ENCODE measurements around the gene SSNA1. TPM values are rescaled to one million over a fixed set of nuclear protein-coding genes. Genes with fewer than 3 reads are reported as not detected.

SSNA1 gene
- polyA plus RNA-seq, 4 donors, result 68.9 to 146 (median 103) TPM

- Histone ChIP-seq H3K27ac (ENCODE audit: low read depth in 1 of 3, low read length in 2 of 3) (peak overlapping the region; percentile 74 to 99 (median 91)), H3K4me1 (ENCODE audit: control insufficient read depth in 3 of 3, insufficient read depth in 2 of 3, low read depth in 1 of 3, low read length in 2 of 3) (peaks cover 0 to 47% (median 0%) of the 10 kb centered on the region in 3 donors), H3K36me3 (ENCODE audit: control insufficient read depth in 3 of 3, insufficient read depth in 2 of 3, low read depth in 1 of 3, low read length in 3 of 3) (peaks cover 0 to 75% (median 0%) of the 10 kb centered on the region in 3 donors), H3K27me3 (ENCODE audit: control insufficient read depth in 3 of 3, insufficient read depth in 3 of 3, low read length in 3 of 3) (no peaks in the 10 kb centered on the region), H3K9me3 (ENCODE audit: control insufficient read depth in 2 of 2, insufficient read depth in 1 of 2, low read depth in 1 of 2, low read length in 1 of 2) (no peaks in the 10 kb centered on the region), H3K4me3 (ENCODE audit: low read depth in 1 of 3, low read length in 3 of 3) (peak overlapping the region in 2 of 3 donors; percentile 6 to 50)
- no peak for FAIRE-seq
- peak; percentile 76 to 95 for DNase-seq
- 16 to 63% (median 38%) methylated on average over 20 to 21 of the region's 21 CpGs for WGBS, 3 donors
Observed at GRCh38 chr9:137195525-137196220, 7.2 kb downstream of the SSNA1 start.

DNA sequence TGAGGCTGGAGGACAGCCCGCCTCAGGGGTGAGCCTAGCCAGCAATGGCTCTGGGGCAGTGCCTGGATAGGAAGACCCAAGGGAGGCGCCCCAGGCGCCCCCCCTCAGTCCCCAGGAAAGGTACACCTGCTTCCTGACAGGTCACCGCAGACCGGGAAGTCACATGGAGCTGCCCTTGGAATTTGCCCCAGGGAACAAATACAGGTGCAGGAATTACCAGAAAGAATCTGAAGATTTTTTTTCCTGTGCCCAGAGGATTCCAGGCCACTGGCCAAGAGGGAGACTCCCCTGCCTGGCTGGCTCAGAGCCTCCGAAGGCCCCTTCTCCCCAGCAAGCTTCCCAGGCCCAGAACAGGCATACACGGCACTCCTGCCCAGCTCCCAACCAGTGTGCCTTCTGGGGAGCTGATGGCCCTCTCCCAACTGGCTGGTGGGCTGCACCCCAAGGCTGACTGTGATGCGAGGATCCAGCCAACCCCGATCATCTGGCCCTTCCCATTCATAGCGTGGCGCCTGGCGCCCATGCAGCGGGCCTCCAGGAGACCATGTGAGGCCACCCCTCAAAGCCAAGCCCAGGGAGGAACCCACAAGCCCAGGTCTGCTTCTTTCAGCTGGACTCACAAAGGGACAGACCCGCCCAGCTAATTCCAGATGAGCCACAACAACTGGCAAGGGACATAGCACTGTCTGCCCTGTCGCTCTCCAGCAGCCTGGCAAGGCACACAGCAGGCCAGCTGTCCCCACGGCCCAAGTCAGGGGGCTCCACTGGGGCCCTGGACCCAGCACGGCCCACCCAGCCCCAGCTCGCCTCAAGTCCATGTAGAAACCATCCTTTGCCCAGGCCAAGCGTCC lies 9.8 kb downstream of the SSNA1 start:
- H3K4me3 ChIP-seq (ENCODE audit: low read depth in 1 of 3, low read length in 3 of 3), result peak overlapping the region; percentile 63 to 95 (median 82)
- peaks cover 0 to 56% (median 0%) of the 10 kb centered on the region in 3 donors for H3K4me1 ChIP-seq (ENCODE audit: control insufficient read depth in 3 of 3, insufficient read depth in 2 of 3, low read depth in 1 of 3, low read length in 2 of 3)
- no peaks in the 10 kb centered on the region for H3K27me3 ChIP-seq (ENCODE audit: control insufficient read depth in 3 of 3, insufficient read depth in 3 of 3, low read length in 3 of 3)
- DNase-seq, result peak; percentile 85 to 95
- H3K27ac ChIP-seq (ENCODE audit: low read depth in 1 of 3, low read length in 2 of 3), result peak overlapping the region; percentile 83 to 99 (median 94)
- 10 to 63% (median 43%) methylated on average over 19 of the region's 19 CpGs for WGBS, 3 donors
- peaks cover 0 to 49% (median 0%) of the 10 kb centered on the region in 3 donors for H3K36me3 ChIP-seq (ENCODE audit: control insufficient read depth in 3 of 3, insufficient read depth in 2 of 3, low read depth in 1 of 3, low read length in 3 of 3)
- H3K9me3 ChIP-seq (ENCODE audit: control insufficient read depth in 2 of 2, insufficient read depth in 1 of 2, low read depth in 1 of 2, low read length in 1 of 2), result no peaks in the 10 kb centered on the region
- FAIRE-seq, result no peak

DNA sequence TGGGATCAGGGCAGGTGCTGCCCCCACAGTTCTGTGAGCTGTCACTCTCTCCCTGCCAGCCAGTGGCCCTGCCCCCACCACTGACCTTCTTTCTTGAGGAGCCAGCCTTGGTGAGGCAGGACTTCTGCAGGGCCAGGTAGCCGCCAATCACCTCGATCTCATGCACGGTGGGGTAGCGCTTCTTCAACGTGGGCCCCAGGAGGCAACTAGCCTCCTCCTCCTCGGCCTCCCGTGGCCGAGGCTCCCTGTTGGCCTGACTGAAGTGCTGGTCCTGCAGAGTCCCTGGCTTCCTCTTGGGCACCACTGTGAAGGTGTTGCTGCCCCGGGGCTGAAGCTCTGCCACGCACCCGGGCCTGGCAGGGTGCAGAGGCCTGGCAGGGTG lies 10.4 kb downstream of the SSNA1 start:
- peak overlapping the region; percentile 63 to 95 (median 82) for H3K4me3 ChIP-seq (ENCODE audit: low read depth in 1 of 3, low read length in 3 of 3)
- FAIRE-seq (no peak), DNase-seq (peak; percentile 29 to 54)
- H3K27ac ChIP-seq (ENCODE audit: low read depth in 1 of 3, low read length in 2 of 3), result peak overlapping the region; percentile 83 to 99 (median 94)
- peaks cover 0 to 61% (median 0%) of the 10 kb centered on the region in 3 donors for H3K4me1 ChIP-seq (ENCODE audit: control insufficient read depth in 3 of 3, insufficient read depth in 2 of 3, low read depth in 1 of 3, low read length in 2 of 3)
- H3K9me3 ChIP-seq (ENCODE audit: control insufficient read depth in 2 of 2, insufficient read depth in 1 of 2, low read depth in 1 of 2, low read length in 1 of 2), result no peaks in the 10 kb centered on the region
- 10 to 60% (median 54%) methylated on average over 11 of the region's 11 CpGs for WGBS, 3 donors
- H3K36me3 ChIP-seq (ENCODE audit: control insufficient read depth in 3 of 3, insufficient read depth in 2 of 3, low read depth in 1 of 3, low read length in 3 of 3), result peaks cover 0 to 43% (median 0%) of the 10 kb centered on the region in 3 donors
- no peaks in the 10 kb centered on the region for H3K27me3 ChIP-seq (ENCODE audit: control insufficient read depth in 3 of 3, insufficient read depth in 3 of 3, low read length in 3 of 3)

GRCh38 chr9:137199411-137200121 lies 11.1 kb downstream of the SSNA1 start:
- Histone ChIP-seq H3K36me3 (ENCODE audit: control insufficient read depth in 3 of 3, insufficient read depth in 2 of 3, low read depth in 1 of 3, low read length in 3 of 3) (peaks cover 0 to 36% (median 0%) of the 10 kb centered on the region in 3 donors), H3K9me3 (ENCODE audit: control insufficient read depth in 2 of 2, insufficient read depth in 1 of 2, low read depth in 1 of 2, low read length in 1 of 2) (no peaks in the 10 kb centered on the region), H3K4me1 (ENCODE audit: control insufficient read depth in 3 of 3, insufficient read depth in 2 of 3, low read depth in 1 of 3, low read length in 2 of 3) (peaks cover 0 to 67% (median 5%) of the 10 kb centered on the region in 3 donors), H3K27me3 (ENCODE audit: control insufficient read depth in 3 of 3, insufficient read depth in 3 of 3, low read length in 3 of 3) (no peaks in the 10 kb centered on the region), H3K27ac (ENCODE audit: low read depth in 1 of 3, low read length in 2 of 3) (peak overlapping the region; percentile 83 to 99 (median 94)), H3K4me3 (ENCODE audit: low read depth in 1 of 3, low read length in 3 of 3) (peak overlapping the region; percentile 63 to 95 (median 82))
- WGBS, 3 donors, result 8 to 20% (median 13%) methylated on average over 29 to 51 of the region's 51 CpGs
- no peak for FAIRE-seq
- DNase-seq, result peak in 1 of 2 donors; percentile 42

GRCh38 chr9:137200311-137201204 lies 12.1 kb downstream of the SSNA1 start, which contains the start of gene TPRN:
TSS of gene TPRN (minus strand) at chr9:137200741. CDS start at chr9:137200711, 30 bp downstream.
- WGBS, 3 donors, result 0 to 1% (median 1%) methylated on average over 47 to 118 of the region's 118 CpGs
- H3K4me1 ChIP-seq (ENCODE audit: control insufficient read depth in 3 of 3, insufficient read depth in 2 of 3, low read depth in 1 of 3, low read length in 2 of 3), result peaks cover 0 to 60% (median 7%) of the 10 kb centered on the region in 3 donors
- no peaks in the 10 kb centered on the region for H3K27me3 ChIP-seq (ENCODE audit: control insufficient read depth in 3 of 3, insufficient read depth in 3 of 3, low read length in 3 of 3)
- peak within 1 kb of the TSS; percentile 66 to 95 (median 82) for H3K4me3 ChIP-seq (ENCODE audit: low read depth in 1 of 3, low read length in 3 of 3)
- peak within 1 kb of the TSS; percentile 83 to 99 (median 94) for H3K27ac ChIP-seq (ENCODE audit: low read depth in 1 of 3, low read length in 2 of 3)
- FAIRE-seq (no peak), DNase-seq (peak; percentile 99 to 100)
- H3K36me3 ChIP-seq (ENCODE audit: control insufficient read depth in 3 of 3, insufficient read depth in 2 of 3, low read depth in 1 of 3, low read length in 3 of 3), result peaks cover 0 to 26% (median 0%) of the 10 kb centered on the region in 3 donors
- H3K9me3 ChIP-seq (ENCODE audit: control insufficient read depth in 2 of 2, insufficient read depth in 1 of 2, low read depth in 1 of 2, low read length in 1 of 2), result no peaks in the 10 kb centered on the region

DNA sequence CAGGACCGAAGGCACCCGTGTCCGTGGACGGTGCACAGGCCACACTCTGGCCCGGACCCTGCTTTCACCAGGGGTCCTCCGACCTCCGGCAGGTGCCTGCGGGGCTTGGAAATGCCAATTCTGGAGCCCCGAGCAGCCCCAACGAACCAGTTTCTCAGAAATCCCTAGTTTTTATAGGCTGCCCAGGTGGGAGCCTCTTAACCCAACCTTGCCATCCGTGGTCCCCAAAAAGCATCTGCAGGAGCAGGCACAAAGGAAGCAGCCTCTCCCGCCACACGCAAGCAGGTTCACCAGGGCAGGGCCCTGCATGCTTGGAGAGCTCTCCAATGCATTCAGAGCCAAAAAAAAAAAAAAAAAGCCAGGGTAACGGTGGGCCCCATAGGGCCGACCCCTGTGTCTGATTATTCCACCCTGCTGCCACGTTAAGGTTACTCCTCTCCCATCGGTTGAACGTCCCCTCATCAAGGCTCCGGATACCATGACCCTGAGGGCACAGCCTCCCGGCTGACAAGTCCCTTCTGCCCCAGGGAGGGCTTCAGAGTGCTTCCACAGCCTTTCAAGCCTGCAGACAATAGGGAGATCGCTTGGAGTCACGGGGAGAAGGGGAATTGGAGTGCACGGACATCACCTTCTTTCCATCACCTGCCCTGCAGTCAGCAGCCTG lies 12.9 kb downstream of the SSNA1 start:
- 12 to 19% (median 17%) methylated on average over 23 of the region's 23 CpGs for WGBS, 3 donors
- DNase-seq, result no peak
- H3K9me3 ChIP-seq (ENCODE audit: control insufficient read depth in 2 of 2, insufficient read depth in 1 of 2, low read depth in 1 of 2, low read length in 1 of 2), result no peaks in the 10 kb centered on the region
- peaks cover 4 to 56% (median 10%) of the 10 kb centered on the region in 3 donors for H3K4me1 ChIP-seq (ENCODE audit: control insufficient read depth in 3 of 3, insufficient read depth in 2 of 3, low read depth in 1 of 3, low read length in 2 of 3)
- H3K4me3 ChIP-seq (ENCODE audit: low read depth in 1 of 3, low read length in 3 of 3), result peak overlapping the region; percentile 50 to 95 (median 66)
- H3K27me3 ChIP-seq (ENCODE audit: control insufficient read depth in 3 of 3, insufficient read depth in 3 of 3, low read length in 3 of 3), result no peaks in the 10 kb centered on the region
- peaks cover 0 to 22% (median 0%) of the 10 kb centered on the region in 3 donors for H3K36me3 ChIP-seq (ENCODE audit: control insufficient read depth in 3 of 3, insufficient read depth in 2 of 3, low read depth in 1 of 3, low read length in 3 of 3)
- peak overlapping the region; percentile 74 to 88 (median 78) for H3K27ac ChIP-seq (ENCODE audit: low read depth in 1 of 3, low read length in 2 of 3)
- FAIRE-seq, result no peak

- no peak overlapping the region for H3K4me3 ChIP-seq (ENCODE audit: low read depth in 1 of 3, low read length in 3 of 3)
- peaks cover 0 to 19% (median 0%) of the 10 kb centered on the region in 3 donors for H3K36me3 ChIP-seq (ENCODE audit: control insufficient read depth in 3 of 3, insufficient read depth in 2 of 3, low read depth in 1 of 3, low read length in 3 of 3)
- H3K27ac ChIP-seq (ENCODE audit: low read depth in 1 of 3, low read length in 2 of 3), result no peak overlapping the region
- H3K27me3 ChIP-seq (ENCODE audit: control insufficient read depth in 3 of 3, insufficient read depth in 3 of 3, low read length in 3 of 3), result no peaks in the 10 kb centered on the region
- DNase-seq (no peak), FAIRE-seq (no peak)
- WGBS, 3 donors, result 73 to 81% (median 74%) methylated on average over 8 of the region's 8 CpGs
- H3K9me3 ChIP-seq (ENCODE audit: control insufficient read depth in 2 of 2, insufficient read depth in 1 of 2, low read depth in 1 of 2, low read length in 1 of 2), result no peaks in the 10 kb centered on the region
- H3K4me1 ChIP-seq (ENCODE audit: control insufficient read depth in 3 of 3, insufficient read depth in 2 of 3, low read depth in 1 of 3, low read length in 2 of 3), result peaks cover 5 to 44% (median 13%) of the 10 kb centered on the region in 3 donors
Observed at GRCh38 chr9:137202966-137203365, 14.5 kb downstream of the SSNA1 start.
